ENCODE measurements around the gene NVL. TPM values are rescaled to one million over a fixed set of nuclear protein-coding genes. Genes with fewer than 3 reads are reported as not detected.

Gene NVL
- total RNA-seq, 1 donor from 2014 or later: 30.4 TPM

DNA sequence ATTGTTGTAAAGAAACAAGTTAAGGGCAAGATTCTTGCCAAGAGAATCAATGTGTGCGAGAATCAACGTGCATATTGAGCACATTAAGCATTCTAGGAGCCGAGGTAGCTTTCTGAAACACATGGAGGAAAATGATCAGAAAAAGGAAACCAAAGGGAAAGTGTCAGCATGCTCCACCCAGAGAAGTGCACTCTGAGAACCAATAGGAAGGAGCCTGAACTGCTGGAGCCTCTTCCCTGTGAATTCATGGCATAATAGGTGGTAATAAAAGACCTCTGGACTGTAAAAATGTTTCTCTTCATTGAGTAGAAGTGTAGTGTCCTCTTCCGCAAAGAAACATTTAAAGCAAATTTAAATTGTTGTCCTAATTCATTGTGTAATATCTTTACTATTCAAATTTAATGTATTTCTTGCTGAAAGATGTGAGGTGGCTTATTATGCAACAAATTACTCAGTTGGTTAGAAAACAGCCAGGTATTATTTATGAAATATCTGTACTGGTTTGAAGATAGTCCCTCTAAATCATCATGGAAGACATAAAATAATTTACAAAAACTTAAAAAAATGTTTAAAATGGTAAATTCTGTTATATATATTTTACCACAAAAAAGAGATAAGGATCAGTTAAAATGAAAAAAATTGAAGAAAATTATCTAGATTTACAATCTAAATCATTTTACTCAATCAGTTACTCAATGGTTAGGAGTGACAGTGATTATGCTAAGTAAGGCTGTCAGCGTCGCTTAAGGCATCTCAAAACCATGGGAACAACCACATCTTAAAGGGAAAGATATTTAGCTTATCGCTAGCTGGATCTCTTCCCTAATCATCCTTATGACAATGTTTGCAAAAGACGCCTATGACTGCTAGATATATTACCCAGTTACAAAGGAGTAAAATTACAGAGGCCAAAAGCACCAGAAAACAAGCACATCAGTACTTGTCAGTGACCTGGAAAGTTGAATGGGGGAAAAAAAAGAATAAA, 31.3 kb downstream of the NVL start:
- intact Hi-C loops (cut with DNase I): no loop called here
- DNase-seq (ENCODE audit: low spot score) (no peak), ATAC-seq (no peak)

DNA sequence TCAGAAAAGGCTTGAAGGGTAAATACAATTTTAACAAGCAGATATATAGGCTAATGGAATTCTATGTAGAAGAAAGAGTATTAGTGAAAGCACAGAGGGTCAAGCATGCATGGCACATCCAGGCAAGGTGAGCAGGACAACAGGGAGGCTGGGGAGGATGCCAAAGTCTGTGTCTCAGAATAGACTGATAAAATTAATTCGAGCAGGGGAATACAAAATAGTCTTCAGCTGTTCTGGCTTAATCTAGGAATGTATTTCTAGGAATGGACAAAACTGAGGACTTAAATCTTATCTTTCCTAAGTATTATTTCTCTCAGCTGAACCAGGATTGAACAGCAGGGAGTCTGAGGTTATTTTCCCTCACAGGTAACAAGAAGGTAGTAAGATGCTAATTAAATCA, 35.2 kb downstream of the NVL start:
- intact Hi-C loops (cut with DNase I): no loop called here
- DNase-seq (ENCODE audit: low spot score) (no peak), ATAC-seq (no peak)

DNA sequence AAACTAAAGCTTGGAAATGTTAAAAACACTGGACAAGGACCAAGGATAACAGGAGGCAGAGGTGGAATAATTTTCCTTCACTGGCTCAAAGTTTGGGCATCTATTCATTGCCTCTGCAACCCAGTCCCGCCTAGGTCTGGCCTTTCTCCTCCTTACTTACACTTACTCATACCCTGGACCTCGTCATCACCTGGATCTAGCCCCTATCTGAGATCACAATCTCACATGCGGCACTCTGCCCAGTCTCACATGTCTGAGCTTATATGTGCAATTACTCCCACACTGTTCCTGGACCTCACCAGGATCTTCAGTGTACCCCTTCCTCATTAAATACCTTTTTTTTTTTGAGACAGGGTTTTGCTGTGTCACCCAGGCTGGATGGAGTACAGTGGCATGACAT, 37.6 kb downstream of the NVL start:
- ATAC-seq (no peak), DNase-seq (ENCODE audit: low spot score) (no peak)
- intact Hi-C loops (cut with DNase I): no loop called here

DNA sequence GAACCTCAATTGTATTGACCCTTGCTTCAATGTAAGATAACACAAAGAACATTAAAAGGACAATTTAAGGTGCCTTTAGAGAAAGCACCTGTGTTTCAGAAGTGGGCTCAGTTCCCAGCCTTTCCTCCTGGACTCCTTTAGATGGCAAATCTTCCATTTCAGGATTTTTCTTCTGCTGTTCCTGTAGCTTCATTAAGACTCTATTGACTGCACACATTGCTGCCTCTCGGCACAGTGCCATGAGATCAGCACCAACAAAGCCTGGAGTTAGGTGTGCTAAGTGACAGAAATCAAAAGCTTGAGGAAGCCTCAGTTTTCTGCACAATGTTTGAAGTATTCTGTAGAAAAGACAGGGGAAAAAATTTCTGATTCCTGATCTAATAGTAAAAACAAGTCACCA, 40.6 kb downstream of the NVL start:
- DNase-seq (ENCODE audit: low spot score) (no peak), ATAC-seq (no peak)
- intact Hi-C loops (cut with DNase I): no loop called here

DNA sequence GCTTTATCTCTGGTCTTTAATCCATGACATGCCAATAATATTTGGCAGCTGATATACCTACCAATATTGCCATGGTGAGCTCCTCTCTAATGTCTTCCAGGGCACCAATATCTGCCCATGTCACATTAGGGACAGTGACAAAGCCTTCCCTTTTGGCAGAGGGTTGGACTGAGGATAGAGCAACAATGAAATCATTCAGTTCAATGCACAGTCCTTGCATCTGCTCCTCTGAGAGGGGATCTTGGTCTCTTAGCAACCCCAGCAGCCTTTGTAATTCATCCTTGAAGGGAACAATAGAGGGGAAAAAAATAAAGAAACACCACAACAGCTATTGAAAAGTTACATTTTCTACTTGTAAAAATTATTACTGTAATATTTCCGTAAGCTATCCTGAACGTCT, 42.3 kb downstream of the NVL start:
- no peak for DNase-seq (ENCODE audit: low spot score)
- ATAC-seq: no peak
- intact Hi-C loops (cut with DNase I): no loop called here

DNA sequence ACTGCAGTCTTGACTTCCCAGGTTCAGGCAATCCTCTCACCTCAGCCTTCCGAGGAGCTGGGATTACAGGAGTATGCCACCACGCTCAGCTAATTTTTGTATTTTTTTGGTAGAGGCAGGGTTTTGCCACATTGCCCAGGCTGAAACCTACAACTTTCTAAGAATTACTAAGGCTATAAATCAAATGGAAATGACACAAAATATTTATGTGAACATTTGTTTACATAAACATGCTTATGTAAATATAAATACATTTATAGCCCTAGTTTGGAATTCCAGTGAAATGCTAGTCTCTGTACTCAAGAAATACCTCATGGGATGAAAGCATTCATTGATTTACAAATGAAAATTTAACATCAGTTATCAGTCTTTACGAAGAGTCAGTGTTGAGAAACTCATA, 47.8 kb downstream of the NVL start:
- no peak for DNase-seq (ENCODE audit: low spot score)

DNA sequence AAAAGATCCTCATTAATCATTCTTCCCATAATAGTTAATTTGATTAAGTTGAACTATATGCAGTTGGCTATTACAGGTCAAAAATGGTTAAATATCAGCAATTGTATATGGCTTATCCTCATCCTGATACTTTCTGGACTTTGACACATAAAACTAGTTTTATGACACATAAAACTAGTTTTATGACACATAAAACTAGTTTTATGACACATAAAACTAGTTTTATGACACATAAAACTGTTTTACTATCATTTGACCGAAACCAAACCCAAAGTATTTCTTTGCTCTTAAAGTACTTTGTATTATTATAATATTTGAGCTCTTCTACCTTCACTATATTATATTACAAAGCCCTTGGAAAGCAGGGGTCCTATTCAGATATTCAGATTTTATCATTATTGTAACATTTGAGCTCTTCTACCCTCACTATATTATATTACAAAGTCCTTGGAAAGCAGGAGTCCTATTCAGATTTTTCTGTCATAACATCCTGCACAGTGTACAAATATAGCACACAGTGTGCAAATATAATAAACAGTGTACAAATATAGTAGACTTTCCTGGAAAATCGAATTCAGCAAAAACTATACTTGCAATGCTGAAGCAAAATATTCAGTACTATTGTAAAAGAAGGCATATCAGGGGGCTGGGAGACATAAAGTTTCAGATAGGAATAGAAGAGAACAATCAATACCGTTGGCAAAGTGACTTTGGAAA, 53.0 kb downstream of the NVL start:
- intact Hi-C loops (cut with DNase I): no loop called here
- ATAC-seq (no peak), DNase-seq (ENCODE audit: low spot score) (no peak)

More for the DNA sequence above, 47.8 kb downstream of the NVL start:
- no peak for ATAC-seq
- intact Hi-C loops (cut with DNase I): no loop called here

DNA sequence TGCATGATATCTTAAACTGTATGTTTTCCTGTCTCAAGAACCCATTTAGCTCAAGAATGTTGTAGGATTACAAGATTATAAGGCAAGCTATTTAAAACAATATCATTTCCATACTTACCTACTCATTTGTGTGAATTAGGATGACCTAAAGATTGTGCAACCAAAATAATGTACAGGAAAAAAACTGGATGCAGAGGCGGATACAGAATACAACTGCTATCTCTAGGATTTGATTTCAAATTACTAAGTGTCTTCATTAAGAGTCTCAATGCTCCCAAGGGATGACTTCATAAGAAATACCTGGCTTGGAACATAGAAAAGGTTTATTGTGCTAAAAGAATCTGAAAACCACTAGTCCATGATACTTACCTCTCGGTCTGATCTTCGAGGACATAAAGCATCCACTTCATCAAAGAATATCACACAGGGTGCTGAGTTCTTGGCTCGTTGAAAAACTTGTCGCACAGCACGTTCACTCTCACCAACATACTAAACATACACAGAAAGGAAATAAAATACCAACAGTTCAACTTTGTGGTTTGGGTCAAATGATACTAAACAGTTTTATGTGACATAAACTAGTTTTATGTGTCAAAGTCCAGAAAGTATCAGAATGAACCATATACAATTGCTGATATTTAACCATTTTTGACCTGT, 54.9 kb downstream of the NVL start:
- ATAC-seq (no peak), DNase-seq (ENCODE audit: low spot score) (no peak)
- intact Hi-C loops (cut with DNase I): no loop called here

DNA sequence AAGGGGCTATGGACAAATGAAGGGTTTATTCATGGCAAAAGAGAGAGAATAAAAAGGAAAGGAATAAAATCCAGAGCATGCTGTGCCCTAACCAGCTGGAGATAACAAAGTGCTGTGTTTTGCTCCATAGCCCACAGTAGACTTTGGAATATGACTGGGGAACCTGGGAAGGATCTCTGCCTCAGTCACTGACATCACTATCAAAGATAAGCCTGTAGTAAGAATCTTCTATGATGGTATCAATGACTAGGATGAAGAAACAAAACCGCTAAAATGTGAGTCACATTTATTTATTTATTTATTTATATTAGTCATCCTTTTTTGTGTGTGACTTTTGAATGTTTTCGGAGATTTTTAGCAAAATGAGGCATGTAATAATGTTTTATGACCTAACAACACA, 56.3 kb downstream of the NVL start:
- intact Hi-C loops (cut with DNase I): no loop called here
- ATAC-seq (no peak), DNase-seq (ENCODE audit: low spot score) (no peak)

DNA sequence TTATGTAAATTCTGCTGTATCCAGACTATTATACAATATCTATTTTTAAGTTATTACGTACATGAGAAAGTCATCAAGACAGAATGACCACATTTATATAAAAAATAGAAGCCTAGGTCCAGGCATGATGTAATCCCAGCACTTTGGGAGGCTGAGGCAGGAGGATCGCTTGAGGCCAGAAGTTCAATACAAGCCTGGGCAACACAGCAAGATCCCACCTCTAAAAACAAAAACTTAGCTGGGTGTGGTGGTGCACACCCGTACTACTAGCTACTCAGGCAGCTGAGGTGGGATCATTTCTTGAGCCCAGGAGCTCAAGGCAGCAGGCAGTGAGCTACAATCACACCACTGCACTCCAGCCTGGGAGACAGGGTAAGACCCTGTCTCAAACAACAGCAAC, 58.9 kb downstream of the NVL start:
- intact Hi-C loops (cut with DNase I): no loop called here
- ATAC-seq (no peak), DNase-seq (ENCODE audit: low spot score) (no peak)

DNA sequence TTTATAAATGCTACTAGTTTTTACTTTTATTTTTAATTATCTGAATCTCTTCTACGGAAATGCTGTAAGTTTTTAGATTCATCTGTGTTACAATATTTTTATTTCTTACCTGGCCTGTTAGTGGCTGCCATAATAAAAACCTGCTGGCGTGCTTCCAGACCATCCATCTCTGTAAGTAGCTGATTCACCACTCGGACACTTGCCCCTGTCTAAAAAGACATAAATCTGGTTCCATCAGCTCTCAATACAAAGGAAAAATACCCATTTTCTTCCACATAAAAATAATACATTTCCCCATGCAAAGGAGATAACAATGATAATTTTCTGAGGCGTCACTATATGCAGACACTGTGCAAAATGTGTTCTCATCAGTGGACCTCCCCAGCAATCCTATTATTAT, 62.0 kb downstream of the NVL start:
- no peak for DNase-seq (ENCODE audit: low spot score)
- no peak for ATAC-seq
- intact Hi-C loops (cut with DNase I): loop anchor here (5.0 kb wide), 1 partner anchor 1039 kb away; no protein-coding TSS in a partner anchor

DNA sequence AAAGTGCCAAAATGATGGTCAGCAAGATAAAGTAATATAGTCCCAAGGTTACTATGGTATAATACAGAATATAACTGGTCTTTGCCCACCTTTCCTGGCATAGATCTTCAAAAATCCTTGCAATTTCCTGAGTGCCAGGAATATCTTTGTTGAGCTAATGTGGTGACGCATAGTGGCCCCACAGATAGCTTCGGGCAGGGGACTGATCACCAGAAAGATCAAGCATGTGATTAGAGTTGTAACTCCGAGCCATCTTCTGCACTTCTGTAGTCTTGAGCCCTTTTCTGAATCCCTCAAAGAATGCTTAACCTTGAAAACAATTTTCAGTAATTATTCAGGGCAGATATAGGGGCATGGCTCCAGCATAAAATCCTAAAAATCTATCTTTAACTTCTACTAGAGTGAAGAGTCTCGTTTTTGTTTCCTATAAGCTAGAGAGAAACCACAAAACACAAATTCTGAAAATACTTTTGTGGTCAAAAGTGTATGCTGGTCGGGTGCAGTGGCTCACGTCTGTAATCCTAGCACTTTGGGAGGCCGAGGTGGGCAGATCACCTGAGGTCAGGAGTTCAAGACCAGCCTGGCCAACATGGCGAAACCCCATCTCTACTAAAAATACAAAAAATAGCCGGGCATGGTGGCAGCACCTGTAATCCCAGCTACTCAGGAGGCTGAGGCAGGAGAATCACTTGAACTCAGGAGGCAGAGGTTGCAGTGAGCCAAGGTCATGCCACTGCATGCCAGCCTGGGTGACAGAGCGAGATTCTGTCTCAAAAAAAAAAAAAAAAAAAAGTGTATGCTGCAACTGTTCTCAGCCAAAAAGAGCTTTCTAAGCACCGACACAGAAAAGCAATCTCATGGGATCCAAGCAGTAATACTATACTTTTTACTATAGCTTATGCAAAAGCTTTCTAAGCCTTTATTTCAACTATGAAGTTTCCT, 62.8 kb downstream of the NVL start:
- intact Hi-C loops (cut with DNase I): loop anchor here (5.0 kb wide), 1 partner anchor 1040 kb away; no protein-coding TSS in a partner anchor
- DNase-seq (ENCODE audit: low spot score) (no peak), ATAC-seq (no peak)

DNA sequence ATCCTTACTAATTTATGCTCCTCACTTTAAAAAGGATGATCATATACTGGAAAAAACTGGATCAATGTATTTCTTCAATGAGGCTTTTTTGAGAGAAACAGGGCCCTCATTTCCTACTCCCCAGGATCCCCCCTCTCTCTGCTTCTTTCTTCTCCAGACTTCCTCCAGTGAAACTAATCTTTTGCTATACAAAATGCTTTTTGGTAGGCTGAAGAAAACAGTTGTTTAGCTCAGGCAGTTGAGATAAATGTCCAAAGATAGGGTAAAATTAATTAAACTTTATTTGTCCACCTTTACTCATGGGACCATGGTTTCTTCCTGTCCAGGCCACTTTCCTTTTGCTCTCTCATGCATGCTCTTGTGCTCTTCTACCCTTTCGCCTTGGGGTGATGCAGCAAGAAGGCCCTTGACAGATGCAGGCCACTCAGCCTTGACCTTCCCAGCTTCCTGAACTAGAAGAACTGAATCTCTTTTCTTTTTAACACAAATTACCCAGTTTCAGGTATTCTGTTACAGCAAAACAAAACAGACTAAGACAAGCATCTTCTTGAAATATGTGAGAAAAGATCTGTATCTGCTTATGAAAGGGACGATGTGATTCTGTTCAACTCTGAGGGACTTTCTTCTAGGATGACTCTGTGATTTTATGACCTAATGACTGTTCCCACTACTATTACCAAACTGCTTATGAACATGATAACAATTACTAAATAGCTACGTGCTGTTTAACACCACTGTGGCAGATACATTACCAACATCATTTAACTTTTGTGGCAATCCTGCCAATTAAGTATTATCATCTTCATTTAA, 63.7 kb downstream of the NVL start:
- DNase-seq (ENCODE audit: low spot score): no peak
- ATAC-seq: no peak
- intact Hi-C loops (cut with DNase I): loop anchor here (5.0 kb wide), 1 partner anchor 1041 kb away; no protein-coding TSS in a partner anchor

DNA sequence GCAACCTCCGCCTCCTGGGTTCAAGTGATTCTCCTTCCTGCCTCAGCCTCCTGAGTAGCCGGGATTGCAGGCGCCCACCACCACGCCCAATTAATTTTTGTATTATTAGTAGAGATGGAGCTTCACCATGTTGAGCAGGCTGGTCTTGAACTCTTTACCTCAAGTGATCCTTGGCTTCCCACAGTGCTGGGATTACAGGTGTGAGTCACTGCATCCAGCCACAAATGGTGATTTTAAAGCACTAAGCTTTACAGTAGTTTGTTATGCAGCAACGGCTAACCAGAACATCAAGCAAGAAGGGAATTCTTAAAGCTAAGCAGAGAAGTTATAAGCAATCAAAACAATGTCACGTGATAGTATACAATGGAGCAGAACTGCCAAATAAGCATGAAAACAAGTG, 65.7 kb downstream of the NVL start:
- DNase-seq (ENCODE audit: low spot score) (no peak), ATAC-seq (no peak)
- intact Hi-C loops (cut with DNase I): no loop called here

DNA sequence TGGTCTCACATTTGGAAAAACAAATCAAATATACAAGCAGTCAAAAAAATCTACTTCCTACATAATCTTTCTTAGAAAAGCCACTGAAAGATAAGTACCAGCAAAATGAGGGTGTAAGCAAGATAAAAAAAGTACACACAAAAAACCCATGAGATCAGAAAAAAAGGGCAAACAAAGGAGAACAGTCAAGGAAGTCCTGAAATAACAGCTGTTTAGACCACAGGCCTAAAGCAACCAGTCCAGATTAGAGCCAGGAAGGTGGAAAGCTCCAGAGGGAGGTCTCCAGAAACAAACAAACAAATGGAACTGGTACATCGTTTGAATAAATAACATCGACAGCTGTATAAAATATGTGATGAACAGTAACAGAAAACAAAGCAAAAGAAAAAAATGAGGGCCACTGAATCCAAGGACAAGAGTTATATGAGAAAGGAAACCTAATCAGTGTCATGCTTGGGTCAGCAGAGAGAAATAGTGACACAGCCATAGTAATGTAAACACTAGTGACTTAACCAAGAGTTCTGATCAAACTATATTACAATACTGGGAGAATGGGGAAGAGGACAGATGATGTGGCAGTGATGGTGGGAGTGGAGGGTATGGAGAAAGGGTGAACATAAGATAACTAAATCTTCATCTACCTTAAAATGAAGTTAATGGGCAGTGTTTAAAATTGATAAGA, 67.5 kb downstream of the NVL start:
- DNase-seq (ENCODE audit: low spot score): no peak
- no peak for ATAC-seq
- intact Hi-C loops (cut with DNase I): no loop called here

DNA sequence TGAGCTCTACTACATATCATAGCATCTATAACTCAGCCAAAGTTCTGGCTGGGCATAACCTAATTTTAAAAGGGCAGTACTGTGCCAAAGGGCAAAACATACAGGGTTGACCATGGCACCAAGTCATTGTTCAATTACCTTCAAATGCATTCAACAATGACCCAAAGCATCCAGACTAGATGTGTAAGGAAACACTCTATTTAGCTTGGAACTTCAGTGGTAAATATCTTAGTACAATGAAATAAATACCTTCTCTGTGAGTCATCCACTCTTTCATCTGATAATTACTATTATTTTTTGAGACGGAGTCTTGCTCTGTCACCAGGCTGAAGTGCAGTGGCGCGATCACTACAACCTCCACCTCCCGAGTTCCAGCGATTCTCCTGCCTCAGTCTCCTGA, 70.0 kb downstream of the NVL start:
- intact Hi-C loops (cut with DNase I): no loop called here
- ATAC-seq (no peak), DNase-seq (ENCODE audit: low spot score) (no peak)

DNA sequence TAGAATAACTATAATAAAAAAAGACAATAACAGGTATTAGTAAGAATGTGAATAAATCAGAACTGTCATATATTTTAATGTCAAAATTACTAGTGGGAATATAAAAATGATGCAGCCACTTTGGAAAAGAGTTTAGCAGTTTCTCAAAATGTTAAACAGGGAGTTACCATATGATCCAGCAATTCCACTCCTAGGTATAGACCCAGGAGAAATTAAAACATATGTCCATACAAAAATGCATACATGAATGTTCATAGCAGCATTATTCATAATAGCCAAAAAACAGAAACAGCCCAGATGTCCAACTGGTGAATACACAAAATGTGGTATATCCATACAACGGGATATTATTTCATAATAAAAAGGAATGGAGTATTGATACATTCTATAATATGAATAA, 71.6 kb downstream of the NVL start:
- ATAC-seq: no peak
- DNase-seq (ENCODE audit: low spot score): no peak
- intact Hi-C loops (cut with DNase I): no loop called here

Measured in sciatic nerve (tissue), 2 donors.